ENCODE measurements around the gene MED12L. TPM values are rescaled to one million over a fixed set of nuclear protein-coding genes. Genes with fewer than 3 reads are reported as not detected.
A peak's percentile ranks its signal among the peaks of the same experiment; 100 is the strongest.

MED12L gene
- total RNA-seq, 1 donor from 2014 or later = 1.3 TPM

DNA sequence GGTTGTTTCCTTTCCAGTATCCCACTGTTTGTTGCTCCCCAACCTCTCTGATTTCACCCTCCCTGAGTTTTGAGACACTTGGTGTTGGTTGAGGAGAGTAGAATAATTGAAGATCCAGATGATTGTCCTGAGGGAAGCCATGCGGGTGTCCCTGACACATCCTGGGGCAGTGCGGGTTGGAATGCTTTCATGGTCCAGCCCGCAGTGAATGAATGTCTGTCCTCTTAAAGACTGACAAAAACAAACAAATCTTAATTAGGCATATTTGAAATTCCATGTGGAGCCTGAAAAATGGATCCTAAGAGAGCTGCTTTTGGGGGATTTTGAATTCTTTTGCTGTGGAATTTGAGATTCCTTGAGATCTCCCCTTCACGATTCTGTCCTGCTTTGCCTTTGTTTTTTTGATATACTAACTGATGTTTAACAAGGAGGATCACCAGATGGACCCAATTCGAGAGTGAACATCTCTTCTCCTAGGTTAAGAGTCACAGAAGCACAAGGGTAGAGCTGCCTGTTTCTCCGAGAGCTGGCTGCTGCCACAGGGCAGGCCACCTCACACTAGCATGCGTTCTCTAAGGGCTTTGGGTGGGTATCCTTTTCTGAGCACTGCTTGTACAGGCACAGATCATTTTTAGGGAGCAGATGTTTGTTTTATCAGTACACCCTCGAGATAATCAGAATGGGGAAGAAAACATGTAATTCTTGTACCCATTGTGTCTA lies 70.1 kb downstream of the MED12L start:
- TF ChIP-seq, protein P1, sequence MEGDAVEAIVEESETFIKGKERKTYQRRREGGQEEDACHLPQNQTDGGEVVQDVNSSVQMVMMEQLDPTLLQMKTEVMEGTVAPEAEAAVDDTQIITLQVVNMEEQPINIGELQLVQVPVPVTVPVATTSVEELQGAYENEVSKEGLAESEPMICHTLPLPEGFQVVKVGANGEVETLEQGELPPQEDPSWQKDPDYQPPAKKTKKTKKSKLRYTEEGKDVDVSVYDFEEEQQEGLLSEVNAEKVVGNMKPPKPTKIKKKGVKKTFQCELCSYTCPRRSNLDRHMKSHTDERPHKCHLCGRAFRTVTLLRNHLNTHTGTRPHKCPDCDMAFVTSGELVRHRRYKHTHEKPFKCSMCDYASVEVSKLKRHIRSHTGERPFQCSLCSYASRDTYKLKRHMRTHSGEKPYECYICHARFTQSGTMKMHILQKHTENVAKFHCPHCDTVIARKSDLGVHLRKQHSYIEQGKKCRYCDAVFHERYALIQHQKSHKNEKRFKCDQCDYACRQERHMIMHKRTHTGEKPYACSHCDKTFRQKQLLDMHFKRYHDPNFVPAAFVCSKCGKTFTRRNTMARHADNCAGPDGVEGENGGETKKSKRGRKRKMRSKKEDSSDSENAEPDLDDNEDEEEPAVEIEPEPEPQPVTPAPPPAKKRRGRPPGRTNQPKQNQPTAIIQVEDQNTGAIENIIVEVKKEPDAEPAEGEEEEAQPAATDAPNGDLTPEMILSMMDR (IDR thresholded peaks at IDR 0.05; ENCODE audit: insufficient read depth, low read length, poor library complexity, severe bottlenecking) = no peak
- Histone ChIP-seq H3K4me3 (ENCODE audit: low read depth, low read length) (no peak overlapping the region), H3K36me3 (ENCODE audit: control insufficient read depth, insufficient read depth, low read length) (no peaks in the 10 kb centered on the region), H3K27me3 (ENCODE audit: control insufficient read depth, insufficient read depth, low read length) (no peaks in the 10 kb centered on the region)
- no peak for DNase-seq (ENCODE audit: low read depth)

- TF ChIP-seq, protein P1 (IDR thresholded peaks at IDR 0.05; ENCODE audit: insufficient read depth, low read length, poor library complexity, severe bottlenecking) = peak; percentile 69
- no peak for DNase-seq (ENCODE audit: low read depth)
- Histone ChIP-seq H3K27me3 (ENCODE audit: control insufficient read depth, insufficient read depth, low read length) (no peaks in the 10 kb centered on the region), H3K36me3 (ENCODE audit: control insufficient read depth, insufficient read depth, low read length) (no peaks in the 10 kb centered on the region), H3K4me3 (ENCODE audit: low read depth, low read length) (no peak overlapping the region)
Measured at GRCh38 chr3:151156618-151157216, 71.3 kb downstream of the MED12L start.

- TF ChIP-seq, protein P1 (IDR thresholded peaks at IDR 0.05; ENCODE audit: insufficient read depth, low read length, poor library complexity, severe bottlenecking) = no peak
Measured at GRCh38 chr3:151159806-151160205, 74.3 kb downstream of the MED12L start.

GRCh38 chr3:151165226-151165625 lies 79.8 kb downstream of the MED12L start:
- no peak for DNase-seq (ENCODE audit: low read depth)
- Histone ChIP-seq H3K4me3 (ENCODE audit: low read depth, low read length) (no peak overlapping the region), H3K36me3 (ENCODE audit: control insufficient read depth, insufficient read depth, low read length) (no peaks in the 10 kb centered on the region), H3K27me3 (ENCODE audit: control insufficient read depth, insufficient read depth, low read length) (no peaks in the 10 kb centered on the region)
- TF ChIP-seq, protein P1 (IDR thresholded peaks at IDR 0.05; ENCODE audit: insufficient read depth, low read length, poor library complexity, severe bottlenecking) = no peak

More at GRCh38 chr3:151159806-151160205, 74.3 kb downstream of the MED12L start:
- H3K36me3 ChIP-seq (ENCODE audit: control insufficient read depth, insufficient read depth, low read length) = no peaks in the 10 kb centered on the region
- no peak overlapping the region for H3K4me3 ChIP-seq (ENCODE audit: low read depth, low read length)
- DNase-seq (ENCODE audit: low read depth) = no peak
- no peaks in the 10 kb centered on the region for H3K27me3 ChIP-seq (ENCODE audit: control insufficient read depth, insufficient read depth, low read length)

DNA sequence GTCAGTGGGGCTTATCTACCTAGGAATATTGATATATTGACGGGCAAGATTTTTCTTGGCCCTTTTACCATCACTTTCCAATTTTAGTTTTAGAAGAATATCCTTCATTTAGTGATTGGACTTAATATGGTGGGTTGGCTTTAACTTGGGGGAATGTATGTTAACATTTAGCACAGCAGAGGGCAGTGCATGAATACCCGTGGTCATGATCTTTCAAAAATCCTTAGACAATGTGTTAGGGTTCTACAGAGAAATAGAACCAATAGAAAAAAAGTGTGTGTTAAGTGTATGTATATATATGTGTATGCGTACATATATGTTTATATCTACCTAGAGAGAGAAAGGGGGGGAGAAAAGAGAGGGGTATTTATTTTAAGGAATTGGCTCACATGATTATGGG lies 80.7 kb downstream of the MED12L start:
- no peaks in the 10 kb centered on the region for H3K27me3 ChIP-seq (ENCODE audit: control insufficient read depth, insufficient read depth, low read length)
- TF ChIP-seq, protein P1 (IDR thresholded peaks at IDR 0.05; ENCODE audit: insufficient read depth, low read length, poor library complexity, severe bottlenecking) = peak; percentile 6
- no peaks in the 10 kb centered on the region for H3K36me3 ChIP-seq (ENCODE audit: control insufficient read depth, insufficient read depth, low read length)
- no peak overlapping the region for H3K4me3 ChIP-seq (ENCODE audit: low read depth, low read length)
- no peak for DNase-seq (ENCODE audit: low read depth)

Data from kidney epithelial cell (primary cell).